ENCODE results near the gene SLC9B2. TPM values are rescaled to one million over a fixed set of nuclear protein-coding genes. Genes with fewer than 3 reads are reported as not detected.

SLC9B2 gene
- total and polyA plus RNA-seq, 10 of the 15 experiments (the other 5 are each of a cell fraction or from before 2014, with no cell fraction given), result 8.9 to 32.5 (median 25.3) TPM

GRCh38 chr4:103011378-103012025 lies 65.1 kb downstream of the SLC9B2 start (continued):
- TF ChIP-seq CBFB (IDR thresholded peaks at IDR 0.05; ENCODE audit: low read depth), result no peak
- TF ChIP-seq, protein P1, sequence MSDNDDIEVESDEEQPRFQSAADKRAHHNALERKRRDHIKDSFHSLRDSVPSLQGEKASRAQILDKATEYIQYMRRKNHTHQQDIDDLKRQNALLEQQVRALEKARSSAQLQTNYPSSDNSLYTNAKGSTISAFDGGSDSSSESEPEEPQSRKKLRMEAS (IDR thresholded peaks at IDR 0.05; ENCODE audit: low read depth, low read length), result no peak
- TF ChIP-seq, protein P2, sequence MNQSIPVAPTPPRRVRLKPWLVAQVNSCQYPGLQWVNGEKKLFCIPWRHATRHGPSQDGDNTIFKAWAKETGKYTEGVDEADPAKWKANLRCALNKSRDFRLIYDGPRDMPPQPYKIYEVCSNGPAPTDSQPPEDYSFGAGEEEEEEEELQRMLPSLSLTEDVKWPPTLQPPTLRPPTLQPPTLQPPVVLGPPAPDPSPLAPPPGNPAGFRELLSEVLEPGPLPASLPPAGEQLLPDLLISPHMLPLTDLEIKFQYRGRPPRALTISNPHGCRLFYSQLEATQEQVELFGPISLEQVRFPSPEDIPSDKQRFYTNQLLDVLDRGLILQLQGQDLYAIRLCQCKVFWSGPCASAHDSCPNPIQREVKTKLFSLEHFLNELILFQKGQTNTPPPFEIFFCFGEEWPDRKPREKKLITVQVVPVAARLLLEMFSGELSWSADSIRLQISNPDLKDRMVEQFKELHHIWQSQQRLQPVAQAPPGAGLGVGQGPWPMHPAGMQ (IDR thresholded peaks at IDR 0.05; ENCODE audit: borderline replicate concordance), result no peak
- no peak for TF ChIP-seq RFX5 (IDR thresholded peaks at IDR 0.05; ENCODE audit: low read depth, low read length)
- no peak for TF ChIP-seq RBBP5 (conservative IDR thresholded peaks at IDR 0.05)

- 87% methylated on average over 1 of the region's 1 CpG for WGBS (ENCODE audit: insufficient coverage, insufficient replicate concordance, low lambda C conversion rate, missing lambda C conversion rate)
- H3K27me3 ChIP-seq (replicated peaks in 1 of 2; ENCODE audit: control insufficient read depth in 2 of 2, insufficient read depth in 2 of 2, low read length in 1 of 2), result no peaks in the 10 kb centered on the region
- TF ChIP-seq EZH2 (IDR thresholded peaks at IDR 0.05; ENCODE audit: borderline replicate concordance, control insufficient read depth, low read depth, low read length), result no peak
- TF ChIP-seq, protein P3, sequence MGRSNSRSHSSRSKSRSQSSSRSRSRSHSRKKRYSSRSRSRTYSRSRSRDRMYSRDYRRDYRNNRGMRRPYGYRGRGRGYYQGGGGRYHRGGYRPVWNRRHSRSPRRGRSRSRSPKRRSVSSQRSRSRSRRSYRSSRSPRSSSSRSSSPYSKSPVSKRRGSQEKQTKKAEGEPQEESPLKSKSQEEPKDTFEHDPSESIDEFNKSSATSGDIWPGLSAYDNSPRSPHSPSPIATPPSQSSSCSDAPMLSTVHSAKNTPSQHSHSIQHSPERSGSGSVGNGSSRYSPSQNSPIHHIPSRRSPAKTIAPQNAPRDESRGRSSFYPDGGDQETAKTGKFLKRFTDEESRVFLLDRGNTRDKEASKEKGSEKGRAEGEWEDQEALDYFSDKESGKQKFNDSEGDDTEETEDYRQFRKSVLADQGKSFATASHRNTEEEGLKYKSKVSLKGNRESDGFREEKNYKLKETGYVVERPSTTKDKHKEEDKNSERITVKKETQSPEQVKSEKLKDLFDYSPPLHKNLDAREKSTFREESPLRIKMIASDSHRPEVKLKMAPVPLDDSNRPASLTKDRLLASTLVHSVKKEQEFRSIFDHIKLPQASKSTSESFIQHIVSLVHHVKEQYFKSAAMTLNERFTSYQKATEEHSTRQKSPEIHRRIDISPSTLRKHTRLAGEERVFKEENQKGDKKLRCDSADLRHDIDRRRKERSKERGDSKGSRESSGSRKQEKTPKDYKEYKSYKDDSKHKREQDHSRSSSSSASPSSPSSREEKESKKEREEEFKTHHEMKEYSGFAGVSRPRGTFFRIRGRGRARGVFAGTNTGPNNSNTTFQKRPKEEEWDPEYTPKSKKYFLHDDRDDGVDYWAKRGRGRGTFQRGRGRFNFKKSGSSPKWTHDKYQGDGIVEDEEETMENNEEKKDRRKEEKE (IDR thresholded peaks at IDR 0.05), result no peak
- TF ChIP-seq CHD4 (IDR thresholded peaks at IDR 0.05), result no peak
- TF ChIP-seq NR2C1 (IDR thresholded peaks at IDR 0.05), result no peak
- TF ChIP-seq, protein P4, sequence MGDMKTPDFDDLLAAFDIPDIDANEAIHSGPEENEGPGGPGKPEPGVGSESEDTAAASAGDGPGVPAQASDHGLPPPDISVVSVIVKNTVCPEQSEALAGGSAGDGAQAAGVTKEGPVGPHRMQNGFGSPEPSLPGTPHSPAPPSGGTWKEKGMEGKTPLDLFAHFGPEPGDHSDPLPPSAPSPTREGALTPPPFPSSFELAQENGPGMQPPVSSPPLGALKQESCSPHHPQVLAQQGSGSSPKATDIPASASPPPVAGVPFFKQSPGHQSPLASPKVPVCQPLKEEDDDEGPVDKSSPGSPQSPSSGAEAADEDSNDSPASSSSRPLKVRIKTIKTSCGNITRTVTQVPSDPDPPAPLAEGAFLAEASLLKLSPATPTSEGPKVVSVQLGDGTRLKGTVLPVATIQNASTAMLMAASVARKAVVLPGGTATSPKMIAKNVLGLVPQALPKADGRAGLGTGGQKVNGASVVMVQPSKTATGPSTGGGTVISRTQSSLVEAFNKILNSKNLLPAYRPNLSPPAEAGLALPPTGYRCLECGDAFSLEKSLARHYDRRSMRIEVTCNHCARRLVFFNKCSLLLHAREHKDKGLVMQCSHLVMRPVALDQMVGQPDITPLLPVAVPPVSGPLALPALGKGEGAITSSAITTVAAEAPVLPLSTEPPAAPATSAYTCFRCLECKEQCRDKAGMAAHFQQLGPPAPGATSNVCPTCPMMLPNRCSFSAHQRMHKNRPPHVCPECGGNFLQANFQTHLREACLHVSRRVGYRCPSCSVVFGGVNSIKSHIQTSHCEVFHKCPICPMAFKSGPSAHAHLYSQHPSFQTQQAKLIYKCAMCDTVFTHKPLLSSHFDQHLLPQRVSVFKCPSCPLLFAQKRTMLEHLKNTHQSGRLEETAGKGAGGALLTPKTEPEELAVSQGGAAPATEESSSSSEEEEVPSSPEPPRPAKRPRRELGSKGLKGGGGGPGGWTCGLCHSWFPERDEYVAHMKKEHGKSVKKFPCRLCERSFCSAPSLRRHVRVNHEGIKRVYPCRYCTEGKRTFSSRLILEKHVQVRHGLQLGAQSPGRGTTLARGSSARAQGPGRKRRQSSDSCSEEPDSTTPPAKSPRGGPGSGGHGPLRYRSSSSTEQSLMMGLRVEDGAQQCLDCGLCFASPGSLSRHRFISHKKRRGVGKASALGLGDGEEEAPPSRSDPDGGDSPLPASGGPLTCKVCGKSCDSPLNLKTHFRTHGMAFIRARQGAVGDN (IDR thresholded peaks at IDR 0.05), result no peak
- TF ChIP-seq RUNX3 (IDR thresholded peaks at IDR 0.05; ENCODE audit: low read length), result no peak
Measured at GRCh38 chr4:103010804-103011203, 65.8 kb downstream of the SLC9B2 start.

More at GRCh38 chr4:103010804-103011203, 65.8 kb downstream of the SLC9B2 start:
- H4K20me1 ChIP-seq (ENCODE audit: control insufficient read depth, insufficient read depth), result no peaks in the 10 kb centered on the region
- BruUV-seq (replicated peaks), result no TSS peak
- no peak overlapping the region for H3K4me2 ChIP-seq (ENCODE audit: control insufficient read depth, insufficient read depth)
- in situ Hi-C loops (cut with MboI), result loop anchor here (25.0 kb wide), 1 partner anchor 199 kb away; no protein-coding TSS in a partner anchor
- no peaks in the 10 kb centered on the region for H3K4me1 ChIP-seq (ENCODE audit: control insufficient read depth, insufficient read depth, low read length)
- RAD21 ChIA-PET (ENCODE audit: unreplicated experiment), result interaction anchor here (0.9 to 1.7 kb wide), 4 partner anchors 81 to 562 kb away, joined by 3 to 6 read pairs (median 4); no protein-coding TSS in a partner anchor
- POLR2A ChIA-PET, result no interaction called here
- no peak for DNase-seq (ENCODE audit: low read depth, low spot score)
- no peaks in the 10 kb centered on the region for H3K36me3 ChIP-seq (ENCODE audit: control insufficient read depth in 2 of 2, insufficient read depth in 2 of 2, low read length in 1 of 2)
- H3K79me2 ChIP-seq (ENCODE audit: control insufficient read depth, insufficient read depth, low read length), result no peaks in the 10 kb centered on the region
- SMC1A ChIA-PET (ENCODE audit: uncharacterized antibody, unreplicated experiment), result interaction anchor here (0.8 to 1.5 kb wide), 6 partner anchors 9 to 579 kb away, joined by 3 to 9 read pairs (median 4); no protein-coding TSS in a partner anchor
- CTCF ChIA-PET, result interaction anchor here (1.1 to 1.5 kb wide), 3 partner anchors 81 to 390 kb away, joined by 6 to 7 read pairs (median 6); no protein-coding TSS in a partner anchor
- no peak for ATAC-seq
- no peak for FAIRE-seq
- H3K9me3 ChIP-seq (replicated peaks; ENCODE audit: control insufficient read depth, insufficient read depth, low read length), result no peaks in the 10 kb centered on the region
- no peak overlapping the region for H3K27ac ChIP-seq (ENCODE audit: control insufficient read depth, insufficient read depth)
- no peak overlapping the region for H3K9ac ChIP-seq (ENCODE audit: control insufficient read depth, insufficient read depth, low read length)
- no peak overlapping the region for H2AFZ ChIP-seq (ENCODE audit: control insufficient read depth, low read depth, low read length)
- H3K4me3 ChIP-seq, result no peak overlapping the region
- intact Hi-C loops (cut with micrococcal nuclease; ENCODE audit: unreplicated experiment), result no loop called here
